BE2C (cell line): ENCODE results near the gene SLC22A3.

Source experiments
- DNase-seq: peaks from one replicate; pipeline ENCODE4 v3.0.0-alpha.2; 2020
- H3K27me3 ChIP-seq: fragments of 250-450 bp; sonication (Bioruptor Pico); 2 replicates; pipeline ENCODE4 v1.5.1; 2020; ENCODE audit warnings: mild to moderate bottlenecking
- H3K36me3 ChIP-seq: fragments of 250-450 bp; sonication (Bioruptor Pico); 2 replicates; pipeline ENCODE4 v1.5.1; 2020; ENCODE audit warnings: mild to moderate bottlenecking
- H3K4me1 ChIP-seq: fragments of 250-450 bp; sonication (Bioruptor Pico); 2 replicates; pipeline ENCODE4 v1.5.1; 2020
- H3K4me3 ChIP-seq: 2 replicates; pipeline ENCODE4 v1.5.1; 2011; ENCODE audit warnings: low read depth, low read length
- H3K9me3 ChIP-seq: fragments of 250-450 bp; sonication (Bioruptor Pico); 2 replicates; pipeline ENCODE4 v1.5.1; 2020
- CTCF ChIP-seq: IDR thresholded peaks from 2 replicates; pipeline ENCODE4 v1.5.1; 2012; ENCODE audit warnings: mild to moderate bottlenecking, low read depth, low read length

Gene SLC22A3

GRCh38 chr6:160394654-160395035 lies 46.5 kb downstream of the SLC22A3 start:
- Histone ChIP-seq H3K36me3 (no peaks in the 10 kb centered on the region), H3K4me3 (no peak overlapping the region), H3K9me3 (no peaks in the 10 kb centered on the region), H3K4me1 (no peaks in the 10 kb centered on the region), H3K27me3 (no peaks in the 10 kb centered on the region)
- no peak for TF ChIP-seq CTCF
- no peak for DNase-seq

GRCh38 chr6:160395187-160395586 lies 47.0 kb downstream of the SLC22A3 start:
- DNase-seq: no peak
- Histone ChIP-seq H3K36me3 (no peaks in the 10 kb centered on the region), H3K9me3 (no peaks in the 10 kb centered on the region), H3K4me1 (no peaks in the 10 kb centered on the region), H3K4me3 (no peak overlapping the region), H3K27me3 (no peaks in the 10 kb centered on the region)
- no peak for TF ChIP-seq CTCF

- DNase-seq: no peak
- no peak overlapping the region for H3K4me3 ChIP-seq
- no peak for TF ChIP-seq CTCF
- H3K36me3 ChIP-seq: no peaks in the 10 kb centered on the region
- no peaks in the 10 kb centered on the region for H3K9me3 ChIP-seq
- H3K27me3 ChIP-seq: no peaks in the 10 kb centered on the region
- H3K4me1 ChIP-seq: no peaks in the 10 kb centered on the region
Observed at GRCh38 chr6:160396292-160396691, 48.1 kb downstream of the SLC22A3 start.

- Histone ChIP-seq H3K9me3 (no peaks in the 10 kb centered on the region), H3K27me3 (no peaks in the 10 kb centered on the region), H3K4me3 (no peak overlapping the region), H3K4me1 (no peaks in the 10 kb centered on the region), H3K36me3 (no peaks in the 10 kb centered on the region)
- DNase-seq: no peak
- no peak for TF ChIP-seq CTCF
Observed at GRCh38 chr6:160398674-160399271, 50.6 kb downstream of the SLC22A3 start.

GRCh38 chr6:160400446-160400845 lies 52.3 kb downstream of the SLC22A3 start:
- Histone ChIP-seq H3K27me3 (no peaks in the 10 kb centered on the region), H3K4me1 (no peaks in the 10 kb centered on the region), H3K36me3 (no peaks in the 10 kb centered on the region), H3K9me3 (no peaks in the 10 kb centered on the region), H3K4me3 (no peak overlapping the region)
- TF ChIP-seq CTCF: no peak
- no peak for DNase-seq

- DNase-seq: no peak
- Histone ChIP-seq H3K36me3 (no peaks in the 10 kb centered on the region), H3K4me3 (no peak overlapping the region), H3K27me3 (no peaks in the 10 kb centered on the region), H3K9me3 (no peaks in the 10 kb centered on the region), H3K4me1 (no peaks in the 10 kb centered on the region)
- TF ChIP-seq CTCF: no peak
Observed at GRCh38 chr6:160408528-160408927, 60.4 kb downstream of the SLC22A3 start.
